Liver (tissue), 9 donors: ENCODE data around the gene NCK2. TPM values are rescaled to one million over a fixed set of nuclear protein-coding genes. Genes with fewer than 3 reads are reported as not detected.

Experiments used
- DNase-seq: peaks from one replicate; pipeline ENCODE4 v3.0.0-alpha.2; 2017; ENCODE audit warnings: low spot score
- H3K27ac ChIP-seq, 2 donors: one replicate each; pipeline ENCODE4 v1.7.0; 2013; ENCODE audit warnings: inconsistent platforms in 2 of 2, low read length in 2 of 2, control low read depth in 1 of 2, low read depth in 1 of 2, mild to moderate bottlenecking in 1 of 2
- H3K27me3 ChIP-seq, 4 donors: one replicate each; pipeline versions ENCODE4 v1.6.1 to v1.7.0; 2013; ENCODE audit warnings: low read length in 3 of 4, inconsistent platforms in 1 of 4, mild to moderate bottlenecking in 1 of 4, moderate library complexity in 1 of 4; ENCODE audit not compliant: control insufficient read depth in 4 of 4, insufficient read depth in 4 of 4
- H3K36me3 ChIP-seq, 4 donors: one replicate each; pipeline versions ENCODE4 v1.6.1 to v1.7.0; 2013; ENCODE audit warnings: low read length in 3 of 4, mild to moderate bottlenecking in 3 of 4, low read depth in 1 of 4, moderate library complexity in 1 of 4; ENCODE audit not compliant: control insufficient read depth in 4 of 4, insufficient read depth in 3 of 4
- H3K4me1 ChIP-seq, 4 donors: one replicate each; pipeline versions ENCODE4 v1.6.1 to v1.7.0; 2013; ENCODE audit warnings: low read length in 3 of 4, mild to moderate bottlenecking in 3 of 4, moderate library complexity in 1 of 4; ENCODE audit not compliant: control insufficient read depth in 4 of 4, insufficient read depth in 4 of 4
- H3K4me3 ChIP-seq, 3 donors: one replicate each; pipeline versions ENCODE4 v1.6.1 to v1.7.0; 2013; ENCODE audit warnings: low read length in 3 of 3, control low read depth in 1 of 3, low read depth in 1 of 3, mild to moderate bottlenecking in 1 of 3
- H3K9ac ChIP-seq, 2 donors: one replicate each; pipeline ENCODE4 v1.7.0; 2013; ENCODE audit warnings: low read length in 2 of 2, mild to moderate bottlenecking in 2 of 2, moderate library complexity in 2 of 2, control low read depth in 1 of 2, low read depth in 1 of 2
- H3K9me3 ChIP-seq, 4 donors: one replicate each; pipeline versions ENCODE4 v1.6.1 to v1.7.0; 2013; ENCODE audit warnings: low read length in 3 of 4; ENCODE audit not compliant: control insufficient read depth in 4 of 4
- ATF3 ChIP-seq: IDR thresholded peaks from 2 replicates; pipeline ENCODE4 v1.6.1; 2016; ENCODE audit warnings: antibody characterized with exemption
- CTCF ChIP-seq: fragments of 150-350 bp; IDR thresholded peaks from 2 replicates; pipeline ENCODE4 v1.5.1; 2017; ENCODE audit warnings: improper control_type of control experiment, low read depth, low read length; ENCODE audit not compliant: missing input control
- EGR1 ChIP-seq, 2 donors: IDR thresholded peaks; 2 replicates each; pipeline ENCODE4 v1.6.1; 2016 to 2018; ENCODE audit warnings: antibody characterized with exemption in 2 of 2, low read depth in 2 of 2
- FOXA1 ChIP-seq: IDR thresholded peaks from 2 replicates; pipeline ENCODE4 v1.6.1; 2016; ENCODE audit warnings: antibody characterized with exemption
- FOXA2 ChIP-seq: IDR thresholded peaks from 2 replicates; pipeline ENCODE4 v1.6.1; 2016; ENCODE audit warnings: antibody characterized with exemption
- GABPA ChIP-seq, 2 donors: IDR thresholded peaks in 1 of 2; conservative IDR thresholded peaks in 1 of 2; 2 replicates each; pipeline ENCODE4 v1.6.1; 2016; ENCODE audit warnings: antibody characterized with exemption in 2 of 2, mild to moderate bottlenecking in 1 of 2, moderate library complexity in 1 of 2
- HNF4A ChIP-seq, 2 donors: conservative IDR thresholded peaks; 2 replicates each; pipeline ENCODE4 v1.6.1; 2016; ENCODE audit warnings: antibody characterized with exemption in 2 of 2, mild to moderate bottlenecking in 2 of 2
- HNF4G ChIP-seq: IDR thresholded peaks from 2 replicates; pipeline ENCODE4 v1.6.1; 2016; ENCODE audit warnings: antibody characterized with exemption
- JUND ChIP-seq, 2 donors: IDR thresholded peaks; 2 replicates each; pipeline ENCODE4 v1.6.1; 2016; ENCODE audit warnings: antibody characterized with exemption in 2 of 2
- MAX ChIP-seq: IDR thresholded peaks from 2 replicates; pipeline ENCODE4 v1.6.1; 2016; ENCODE audit warnings: antibody characterized with exemption
- NR2F2 ChIP-seq: IDR thresholded peaks from 2 replicates; pipeline ENCODE4 v1.6.1; 2016; ENCODE audit warnings: antibody characterized with exemption
- RAD21 ChIP-seq, 2 donors: IDR thresholded peaks; 2 replicates each; pipeline ENCODE4 v1.6.1; 2016; ENCODE audit warnings: antibody characterized with exemption in 2 of 2, mild to moderate bottlenecking in 2 of 2
- REST ChIP-seq: IDR thresholded peaks from 2 replicates; pipeline ENCODE4 v1.6.1; 2016; ENCODE audit warnings: antibody characterized with exemption, mild to moderate bottlenecking
- RXRA ChIP-seq, 2 donors: IDR thresholded peaks; 2 replicates each; pipeline ENCODE4 v1.6.1; 2017 to 2018; ENCODE audit warnings: antibody characterized with exemption in 2 of 2, mild to moderate bottlenecking in 1 of 2
- SP1 ChIP-seq: IDR thresholded peaks from 2 replicates; pipeline ENCODE4 v1.6.1; 2018; ENCODE audit warnings: antibody characterized with exemption, mild to moderate bottlenecking
- TAF1 ChIP-seq: conservative IDR thresholded peaks from 2 replicates; pipeline ENCODE4 v1.6.1; 2016; ENCODE audit warnings: antibody characterized with exemption, mild to moderate bottlenecking
- YY1 ChIP-seq: IDR thresholded peaks from 2 replicates; pipeline ENCODE4 v1.6.1; 2016; ENCODE audit warnings: antibody characterized with exemption, mild to moderate bottlenecking
- ZBTB33 ChIP-seq: IDR thresholded peaks from 2 replicates; pipeline ENCODE4 v1.6.1; 2016; ENCODE audit warnings: antibody characterized with exemption
- WGBS: extraction: QIAGEN DNeasy Blood & Tissue Kit; methylation state at CpG from one replicate; pipeline ENCODE4 v1.1.7; 2013; 5-methylcytosine and 5-hydroxymethylcytosine counted together
- polyA plus RNA-seq, 2 donors: library from polyadenylated mRNA; stranded (reverse) in 1 of 2; unstranded in 1 of 2; fragments of 200-250 nt in 1 of 2; fragments of >200 nt in 1 of 2; fragmentation: Nextera tagmentation in 1 of 2; extraction: Ambion mirVana in 1 of 2; gene quantifications; one replicate each; pipeline versions ENCODE4 v1.2.1 to v1.2.3, GENCODE V29; 2013 to 2015
- total RNA-seq, 2 donors: library from RNA; depleted of rRNA; stranded (reverse); fragments of >200 nt; gene quantifications; one replicate each; pipeline ENCODE4 v1.2.3, GENCODE V29; 2014
- donor health status: healthy.
- donor health status: healthy.
- donor health status: healthy.
- donor health status: healthy.
- donor health status: healthy.

The NCK2 gene
- total and polyA plus RNA-seq, 4 donors = 3.4 to 15.0 (median 10.7) TPM

- no peaks in the 10 kb centered on the region for H3K4me1 ChIP-seq
- DNase-seq = no peak
- no peak overlapping the region for H3K27ac ChIP-seq
- no peak overlapping the region for H3K9ac ChIP-seq
- 82% methylated on average over 2 of the region's 2 CpGs for WGBS
- H3K27me3 ChIP-seq = peaks cover 0 to 3% (median 0%) of the 10 kb centered on the region in 4 donors
- H3K4me3 ChIP-seq = no peak overlapping the region
- no peaks in the 10 kb centered on the region for H3K9me3 ChIP-seq
- no peak for TF ChIP-seq CTCF
- TF ChIP-seq FOXA2 = no peak
- H3K36me3 ChIP-seq = no peaks in the 10 kb centered on the region
Observed at GRCh38 chr2:105904938-105905337, 160.2 kb downstream of the NCK2 start.

- Histone ChIP-seq H3K27me3 (peaks cover 0 to 3% (median 0%) of the 10 kb centered on the region in 4 donors), H3K4me1 (no peaks in the 10 kb centered on the region), H3K36me3 (no peaks in the 10 kb centered on the region), H3K4me3 (no peak overlapping the region), H3K9me3 (no peaks in the 10 kb centered on the region), H3K9ac (no peak overlapping the region), H3K27ac (no peak overlapping the region)
- DNase-seq = no peak
- 83% methylated on average over 3 of the region's 3 CpGs for WGBS
- no peak for TF ChIP-seq FOXA1
- no peak for TF ChIP-seq CTCF
- no peak for TF ChIP-seq TAF1
- TF ChIP-seq HNF4G = no peak
- TF ChIP-seq SP1 = no peak
- TF ChIP-seq EGR1 (IDR thresholded peaks at IDR 0.05; ENCODE audit: low read depth in 2 of 2) = no peak
- no peak for TF ChIP-seq HNF4A (conservative IDR thresholded peaks at IDR 0.05)
- no peak for TF ChIP-seq MAX
Observed at GRCh38 chr2:105906481-105906880, 161.8 kb downstream of the NCK2 start.

GRCh38 chr2:105907184-105907583 lies 162.5 kb downstream of the NCK2 start:
- Histone ChIP-seq H3K9me3 (no peaks in the 10 kb centered on the region), H3K27ac (no peak overlapping the region), H3K9ac (no peak overlapping the region), H3K36me3 (no peaks in the 10 kb centered on the region), H3K4me1 (no peaks in the 10 kb centered on the region), H3K4me3 (no peak overlapping the region), H3K27me3 (peaks cover 0 to 3% (median 0%) of the 10 kb centered on the region in 4 donors)
- TF ChIP-seq HNF4A (conservative IDR thresholded peaks at IDR 0.05) (no peak), ATF3 (no peak), TAF1 (no peak), GABPA (IDR thresholded peaks at IDR 0.05 in 1 of 2, conservative IDR thresholded peaks at IDR 0.05 in 1 of 2) (no peak), REST (no peak), FOXA1 (no peak), FOXA2 (no peak), SP1 (no peak), YY1 (no peak), ZBTB33 (no peak), HNF4G (no peak), JUND (IDR thresholded peaks at IDR 0.05) (no peak), MAX (no peak), RAD21 (IDR thresholded peaks at IDR 0.05) (no peak), EGR1 (IDR thresholded peaks at IDR 0.05; ENCODE audit: low read depth in 2 of 2) (no peak), RXRA (IDR thresholded peaks at IDR 0.05) (no peak), NR2F2 (no peak)
- no peak for DNase-seq
- 72% methylated on average over 4 of the region's 4 CpGs for WGBS
